ENCODE data around the gene GPR37.

DNA sequence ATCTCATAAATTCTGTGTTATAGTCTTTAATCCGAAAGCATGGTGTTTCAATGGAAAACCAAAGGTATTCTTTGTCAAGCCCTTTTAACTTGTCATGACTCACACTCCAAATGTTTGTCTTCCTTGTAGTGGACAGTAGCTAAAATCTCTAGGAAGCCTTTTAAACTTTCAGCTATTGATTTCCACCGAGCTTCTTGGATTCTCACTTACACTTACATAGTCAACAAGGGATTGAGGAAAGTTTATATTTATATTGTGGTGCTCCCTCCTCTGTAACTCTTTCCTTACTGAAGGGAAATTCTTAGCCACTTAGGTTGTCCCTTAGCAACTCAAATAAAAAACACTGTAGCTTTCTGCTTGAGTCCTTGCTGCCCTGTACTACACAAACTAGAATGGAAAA, 31.2 kb upstream of the GPR37 start:
- TF ChIP-seq GLIS3 (CRISPR knock-in tag; IDR thresholded peaks at IDR 0.05) (no peak), ARNTL (CRISPR knock-in tag; IDR thresholded peaks at IDR 0.05; ENCODE audit: borderline replicate concordance, low read depth) (no peak), ZFP30 (CRISPR knock-in tag; IDR thresholded peaks at IDR 0.05) (no peak), ISL1 (CRISPR knock-in tag; IDR thresholded peaks at IDR 0.05) (no peak), RARB (CRISPR knock-in tag; IDR thresholded peaks at IDR 0.05) (no peak), ZNF565 (CRISPR knock-in tag; conservative IDR thresholded peaks at IDR 0.05; ENCODE audit: low read depth) (no peak), SNAI2 (CRISPR knock-in tag; IDR thresholded peaks at IDR 0.05) (no peak)
- TF ChIP-seq, protein P1, sequence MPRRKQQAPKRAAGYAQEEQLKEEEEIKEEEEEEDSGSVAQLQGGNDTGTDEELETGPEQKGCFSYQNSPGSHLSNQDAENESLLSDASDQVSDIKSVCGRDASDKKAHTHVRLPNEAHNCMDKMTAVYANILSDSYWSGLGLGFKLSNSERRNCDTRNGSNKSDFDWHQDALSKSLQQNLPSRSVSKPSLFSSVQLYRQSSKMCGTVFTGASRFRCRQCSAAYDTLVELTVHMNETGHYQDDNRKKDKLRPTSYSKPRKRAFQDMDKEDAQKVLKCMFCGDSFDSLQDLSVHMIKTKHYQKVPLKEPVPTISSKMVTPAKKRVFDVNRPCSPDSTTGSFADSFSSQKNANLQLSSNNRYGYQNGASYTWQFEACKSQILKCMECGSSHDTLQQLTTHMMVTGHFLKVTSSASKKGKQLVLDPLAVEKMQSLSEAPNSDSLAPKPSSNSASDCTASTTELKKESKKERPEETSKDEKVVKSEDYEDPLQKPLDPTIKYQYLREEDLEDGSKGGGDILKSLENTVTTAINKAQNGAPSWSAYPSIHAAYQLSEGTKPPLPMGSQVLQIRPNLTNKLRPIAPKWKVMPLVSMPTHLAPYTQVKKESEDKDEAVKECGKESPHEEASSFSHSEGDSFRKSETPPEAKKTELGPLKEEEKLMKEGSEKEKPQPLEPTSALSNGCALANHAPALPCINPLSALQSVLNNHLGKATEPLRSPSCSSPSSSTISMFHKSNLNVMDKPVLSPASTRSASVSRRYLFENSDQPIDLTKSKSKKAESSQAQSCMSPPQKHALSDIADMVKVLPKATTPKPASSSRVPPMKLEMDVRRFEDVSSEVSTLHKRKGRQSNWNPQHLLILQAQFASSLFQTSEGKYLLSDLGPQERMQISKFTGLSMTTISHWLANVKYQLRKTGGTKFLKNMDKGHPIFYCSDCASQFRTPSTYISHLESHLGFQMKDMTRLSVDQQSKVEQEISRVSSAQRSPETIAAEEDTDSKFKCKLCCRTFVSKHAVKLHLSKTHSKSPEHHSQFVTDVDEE (CRISPR knock-in tag; IDR thresholded peaks at IDR 0.05): no peak
- TF ChIP-seq, protein P2, sequence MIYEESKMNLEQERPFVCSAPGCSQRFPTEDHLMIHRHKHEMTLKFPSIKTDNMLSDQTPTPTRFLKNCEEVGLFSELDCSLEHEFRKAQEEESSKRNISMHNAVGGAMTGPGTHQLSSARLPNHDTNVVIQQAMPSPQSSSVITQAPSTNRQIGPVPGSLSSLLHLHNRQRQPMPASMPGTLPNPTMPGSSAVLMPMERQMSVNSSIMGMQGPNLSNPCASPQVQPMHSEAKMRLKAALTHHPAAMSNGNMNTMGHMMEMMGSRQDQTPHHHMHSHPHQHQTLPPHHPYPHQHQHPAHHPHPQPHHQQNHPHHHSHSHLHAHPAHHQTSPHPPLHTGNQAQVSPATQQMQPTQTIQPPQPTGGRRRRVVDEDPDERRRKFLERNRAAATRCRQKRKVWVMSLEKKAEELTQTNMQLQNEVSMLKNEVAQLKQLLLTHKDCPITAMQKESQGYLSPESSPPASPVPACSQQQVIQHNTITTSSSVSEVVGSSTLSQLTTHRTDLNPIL (CRISPR knock-in tag; IDR thresholded peaks at IDR 0.05; ENCODE audit: low read depth): no peak
